GM03348 (cell line): ENCODE measurements around the gene CYB5R4.

Source experiments
- DNase-seq: peaks from one replicate; pipeline ENCODE4 v3.0.0; 2012; ENCODE audit warnings: low spot score

CYB5R4 gene

GRCh38 chr6:83859410-83860358 is at the start of gene CYB5R4:
Gene CYB5R4, plus strand, starts transcription at chr6:83859689. Its CDS starts 94 bp downstream, at chr6:83859783.
- peak; percentile 98 for DNase-seq

GRCh38 chr6:83812595-83812994 is 46.9 kb upstream of the CYB5R4 start:
- no peak for DNase-seq

- no peak for DNase-seq
These were observed 43.7 kb upstream of the CYB5R4 start for GRCh38 chr6:83815631-83816272.

GRCh38 chr6:83822629-83823169 is 36.8 kb upstream of the CYB5R4 start:
- DNase-seq: no peak

- no peak for DNase-seq
These were observed 35.1 kb upstream of the CYB5R4 start for GRCh38 chr6:83824388-83824801.

GRCh38 chr6:83824831-83825230 is 34.7 kb upstream of the CYB5R4 start:
- no peak for DNase-seq

GRCh38 chr6:83827050-83827449 is 32.4 kb upstream of the CYB5R4 start:
- no peak for DNase-seq

GRCh38 chr6:83838727-83839126 is 20.8 kb upstream of the CYB5R4 start:
- no peak for DNase-seq

- no peak for DNase-seq
These were observed 15.3 kb upstream of the CYB5R4 start for GRCh38 chr6:83844170-83844569.

- DNase-seq: no peak
These were observed 13.2 kb upstream of the CYB5R4 start for GRCh38 chr6:83846291-83846690.

GRCh38 chr6:83847179-83847578 is 12.3 kb upstream of the CYB5R4 start:
- DNase-seq: no peak

GRCh38 chr6:83849127-83849526 is 10.4 kb upstream of the CYB5R4 start:
- no peak for DNase-seq

- DNase-seq: no peak
These were observed 9.9 kb upstream of the CYB5R4 start for GRCh38 chr6:83849610-83850009.

GRCh38 chr6:83852528-83853177 is 6.8 kb upstream of the CYB5R4 start:
- no peak for DNase-seq

GRCh38 chr6:83853178-83854000 is 6.1 kb upstream of the CYB5R4 start, which contains the start of gene RIPPLY2:
Gene RIPPLY2, plus strand, starts transcription at chr6:83853360. Its CDS starts 57 bp downstream, at chr6:83853417.
- DNase-seq: peak; percentile 43

- DNase-seq: no peak
These were observed 5.4 kb upstream of the CYB5R4 start for GRCh38 chr6:83854001-83854501.

GRCh38 chr6:83854766-83855165 is 4.7 kb upstream of the CYB5R4 start:
- no peak for DNase-seq

- DNase-seq: no peak
These were observed 868 bp downstream of the CYB5R4 start for GRCh38 chr6:83860359-83860755.

- DNase-seq: no peak
These were observed 1.4 kb downstream of the CYB5R4 start for GRCh38 chr6:83860782-83861495.

- no peak for DNase-seq
These were observed 3.4 kb downstream of the CYB5R4 start for GRCh38 chr6:83862776-83863471.
